Body of pancreas (tissue), 4 donors: Measurements from ENCODE around the gene PAGE2. TPM values are rescaled to one million over a fixed set of nuclear protein-coding genes. Genes with fewer than 3 reads are reported as not detected.

Experiments used
- ATAC-seq: fragments of 150-250 bp; one replicate; pipeline ENCODE4 v1.9.1; 2016
- DNase-seq, 4 donors: peaks; one replicate each; pipeline ENCODE4 v3.0.0-alpha.2; 2019
- H3K27ac ChIP-seq, 4 donors: fragments of 200-600 bp; sonication (generic); 1 replicate in 3 of 4; 2 replicates in 1 of 4; pipeline versions ENCODE4 v1.5.1 to v1.6.1; 2016 to 2019; ENCODE audit warnings: mild to moderate bottlenecking in 1 of 4, mixed read lengths in 1 of 4, moderate library complexity in 1 of 4
- H3K27me3 ChIP-seq, 2 donors: fragments of 200-600 bp; sonication (generic); one replicate each; pipeline ENCODE4 v1.6.0; 2016; ENCODE audit warnings: mild to moderate bottlenecking in 1 of 2
- H3K36me3 ChIP-seq, 2 donors: fragments of 200-600 bp; sonication (generic); replicated peaks in 1 of 2; 2 replicates each; pipeline ENCODE4 v1.5.1; 2016; ENCODE audit warnings: low read depth in 2 of 2; ENCODE audit not compliant: insufficient read depth in 1 of 2
- H3K4me1 ChIP-seq: fragments of 200-600 bp; sonication (generic); one replicate; pipeline ENCODE4 v1.6.0; 2016
- H3K4me3 ChIP-seq, 2 donors: fragments of 200-600 bp; sonication (generic); 1 replicate in 1 of 2; 2 replicates in 1 of 2; pipeline ENCODE4 v1.5.1; 2016 to 2019
- H3K9me3 ChIP-seq, 3 donors: fragments of 200-600 bp; sonication (generic); 1 replicate in 2 of 3; 2 replicates in 1 of 3; pipeline ENCODE4 v1.5.1; 2016
- POLR2A ChIP-seq, 3 donors: fragments of 450-650 bp; IDR thresholded peaks; one replicate each; pipeline ENCODE4 v1.6.1; 2016; ENCODE audit warnings: antibody characterized with exemption in 3 of 3, mild to moderate bottlenecking in 2 of 3
- WGBS, 2 donors: methylation state at CpG; one replicate each; pipeline ENCODE4 v1.1.5; 2017; 5-methylcytosine and 5-hydroxymethylcytosine counted together
- intact Hi-C: fragments of 100-400 bp; cut with DNase I; formaldehyde crosslinking; loops from one replicate; pipeline ENCODE4 v1.15.1; 2023
- total RNA-seq, 2 donors: library from RNA; depleted of rRNA; stranded (reverse); fragments of >200 nt; gene quantifications; one replicate each; pipeline ENCODE4 v1.1.0, GENCODE V29; 2016
- TF ChIP-seq, protein P1 (sequence below), 7 experiments: fragments of 450-650 bp in 4 of 7; fragments of 200-600 bp in 3 of 7; sonication (generic) in 3 of 7; IDR thresholded peaks; one replicate each; pipeline ENCODE4 v1.5.1; 2016 to 2019; ENCODE audit warnings: antibody characterized with exemption in 7 of 7

Gene PAGE2
- total RNA-seq, 2 donors from 2014 or later = not detected

DNA sequence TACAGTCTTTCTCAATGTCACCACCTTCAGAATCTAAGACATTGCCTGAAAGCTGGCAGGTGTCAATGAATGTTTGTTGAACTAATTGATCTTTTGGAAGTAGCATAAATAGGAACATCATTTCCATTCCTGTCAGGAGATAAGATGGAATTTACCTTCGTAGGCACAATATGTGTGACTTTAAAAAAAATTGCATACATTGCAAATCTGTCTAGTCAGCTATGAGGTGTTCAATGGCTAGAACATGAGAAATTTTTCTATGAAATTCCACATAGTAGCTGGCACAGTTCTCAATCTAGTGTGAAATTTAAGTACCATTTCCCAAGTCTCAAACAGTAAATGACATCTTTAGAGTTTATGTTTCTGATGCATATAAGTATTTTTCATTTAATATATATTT lies 10.3 kb downstream of the PAGE2 start:
- 14 to 36% methylated on average over 1 of the region's 1 CpG for WGBS, 2 donors

GRCh38 chrX:55102754-55103153 lies 13.9 kb downstream of the PAGE2 start:
- 55 to 58% methylated on average over 3 of the region's 3 CpGs for WGBS, 2 donors
- intact Hi-C loops = no loop called here
- TF ChIP-seq POLR2A (IDR thresholded peaks at IDR 0.05) = no peak
- TF ChIP-seq, protein P1, sequence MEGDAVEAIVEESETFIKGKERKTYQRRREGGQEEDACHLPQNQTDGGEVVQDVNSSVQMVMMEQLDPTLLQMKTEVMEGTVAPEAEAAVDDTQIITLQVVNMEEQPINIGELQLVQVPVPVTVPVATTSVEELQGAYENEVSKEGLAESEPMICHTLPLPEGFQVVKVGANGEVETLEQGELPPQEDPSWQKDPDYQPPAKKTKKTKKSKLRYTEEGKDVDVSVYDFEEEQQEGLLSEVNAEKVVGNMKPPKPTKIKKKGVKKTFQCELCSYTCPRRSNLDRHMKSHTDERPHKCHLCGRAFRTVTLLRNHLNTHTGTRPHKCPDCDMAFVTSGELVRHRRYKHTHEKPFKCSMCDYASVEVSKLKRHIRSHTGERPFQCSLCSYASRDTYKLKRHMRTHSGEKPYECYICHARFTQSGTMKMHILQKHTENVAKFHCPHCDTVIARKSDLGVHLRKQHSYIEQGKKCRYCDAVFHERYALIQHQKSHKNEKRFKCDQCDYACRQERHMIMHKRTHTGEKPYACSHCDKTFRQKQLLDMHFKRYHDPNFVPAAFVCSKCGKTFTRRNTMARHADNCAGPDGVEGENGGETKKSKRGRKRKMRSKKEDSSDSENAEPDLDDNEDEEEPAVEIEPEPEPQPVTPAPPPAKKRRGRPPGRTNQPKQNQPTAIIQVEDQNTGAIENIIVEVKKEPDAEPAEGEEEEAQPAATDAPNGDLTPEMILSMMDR (IDR thresholded peaks at IDR 0.05) = no peak

More for the DNA sequence above, 10.3 kb downstream of the PAGE2 start:
- intact Hi-C loops = no loop called here
- Histone ChIP-seq H3K4me1 (no peaks in the 10 kb centered on the region), H3K36me3 (no peaks in the 10 kb centered on the region), H3K27me3 (no peaks in the 10 kb centered on the region), H3K27ac (no peak overlapping the region), H3K9me3 (no peaks in the 10 kb centered on the region), H3K4me3 (no peak overlapping the region)
- DNase-seq (no peak), ATAC-seq (no peak)
- no peak for TF ChIP-seq POLR2A (IDR thresholded peaks at IDR 0.05)
- TF ChIP-seq, protein P1 (IDR thresholded peaks at IDR 0.05) = no peak

GRCh38 chrX:55107262-55107661 lies 18.4 kb downstream of the PAGE2 start:
- no peak for TF ChIP-seq POLR2A (IDR thresholded peaks at IDR 0.05)
- TF ChIP-seq, protein P1 (IDR thresholded peaks at IDR 0.05) = no peak
- DNase-seq = no peak
- no peaks in the 10 kb centered on the region for H3K27me3 ChIP-seq
- no peaks in the 10 kb centered on the region for H3K9me3 ChIP-seq
- H3K4me3 ChIP-seq = no peak overlapping the region
- no peaks in the 10 kb centered on the region for H3K4me1 ChIP-seq
- intact Hi-C loops = no loop called here
- no peak overlapping the region for H3K27ac ChIP-seq
- H3K36me3 ChIP-seq = no peaks in the 10 kb centered on the region
- ATAC-seq = no peak

More at GRCh38 chrX:55102754-55103153, 13.9 kb downstream of the PAGE2 start:
- Histone ChIP-seq H3K4me3 (no peak overlapping the region), H3K4me1 (no peaks in the 10 kb centered on the region), H3K9me3 (no peaks in the 10 kb centered on the region), H3K27me3 (no peaks in the 10 kb centered on the region), H3K27ac (no peak overlapping the region), H3K36me3 (no peaks in the 10 kb centered on the region)
- ATAC-seq (no peak), DNase-seq (no peak)

DNA sequence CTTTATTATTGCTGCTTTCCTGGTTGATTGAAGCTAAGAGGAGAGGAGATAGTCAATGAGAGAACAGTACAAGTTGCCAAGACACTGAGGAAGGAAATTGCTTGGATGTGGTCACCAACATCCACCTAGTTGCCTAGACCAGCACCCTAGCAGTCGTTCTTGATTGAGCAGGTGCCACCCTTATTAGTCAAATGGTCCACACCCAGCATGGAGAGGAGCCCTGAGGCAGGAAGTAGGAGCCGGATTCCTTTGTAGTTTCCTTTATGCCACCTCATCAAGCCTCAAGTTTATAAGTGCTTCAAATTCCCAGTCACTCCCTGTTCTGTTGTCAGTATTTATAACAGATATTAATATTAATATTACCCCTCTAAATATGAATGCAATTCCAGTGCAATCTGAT lies 19.1 kb downstream of the PAGE2 start:
- intact Hi-C loops = no loop called here
- no peak overlapping the region for H3K27ac ChIP-seq
- H3K27me3 ChIP-seq = no peaks in the 10 kb centered on the region
- no peak overlapping the region for H3K4me3 ChIP-seq
- H3K9me3 ChIP-seq = no peaks in the 10 kb centered on the region
- DNase-seq = no peak
- no peak for ATAC-seq
- no peaks in the 10 kb centered on the region for H3K4me1 ChIP-seq
- TF ChIP-seq, protein P1 (IDR thresholded peaks at IDR 0.05) = no peak
- TF ChIP-seq POLR2A (IDR thresholded peaks at IDR 0.05) = no peak
- no peaks in the 10 kb centered on the region for H3K36me3 ChIP-seq
- 0 to 42% methylated on average over 1 to 2 of the region's 2 CpGs for WGBS, 2 donors

DNA sequence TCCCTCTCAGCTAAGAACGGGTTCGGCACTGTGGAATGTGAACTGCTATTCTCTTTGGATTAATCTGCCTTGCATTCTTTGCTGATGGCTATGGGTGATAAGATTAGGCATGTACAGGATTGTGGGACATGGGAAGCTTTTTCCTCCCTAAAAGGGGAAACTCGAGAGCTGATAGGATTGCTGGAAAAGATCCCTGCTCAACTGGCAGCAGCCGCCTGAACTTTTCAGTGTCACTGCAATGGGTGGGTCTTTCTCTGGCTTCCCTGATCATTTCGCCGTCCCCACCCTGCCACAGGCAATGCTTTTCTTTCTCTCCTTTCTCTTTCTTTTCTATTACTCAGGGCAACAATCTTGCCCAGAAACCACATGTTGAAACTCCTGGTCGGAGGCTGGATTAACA lies 20.5 kb downstream of the PAGE2 start:
- 48 to 53% methylated on average over 5 to 7 of the region's 7 CpGs for WGBS, 2 donors
- no peaks in the 10 kb centered on the region for H3K4me1 ChIP-seq
- H3K4me3 ChIP-seq = no peak overlapping the region
- ATAC-seq = peak; percentile 38
- peak overlapping the region in 2 of 4 donors; percentile 50 to 63 for H3K27ac ChIP-seq
- H3K27me3 ChIP-seq = no peaks in the 10 kb centered on the region
- intact Hi-C loops = no loop called here
- peak in 1 of 4 donors; percentile 2 for DNase-seq
- H3K36me3 ChIP-seq = no peaks in the 10 kb centered on the region
- H3K9me3 ChIP-seq = no peaks in the 10 kb centered on the region
- TF ChIP-seq, protein P1 (IDR thresholded peaks at IDR 0.05) = no peak
